H1 (cell line): Measurements from ENCODE around the gene ADAMTS15. TPM values are rescaled to one million over a fixed set of nuclear protein-coding genes. Genes with fewer than 3 reads are reported as not detected.
A peak's percentile ranks its signal among the peaks of the same experiment; 100 is the strongest.

Source experiments
- ASH2L ChIP-seq: fragments of 200-600, 300-600 bp; sonication (generic); IDR thresholded peaks from one replicate; pipeline ENCODE4 v1.7.1; 2017; ENCODE audit warnings: low read length
- JUN ChIP-seq: IDR thresholded peaks from 2 replicates; pipeline ENCODE4 v1.6.1; 2011; ENCODE audit warnings: low read depth, mild to moderate bottlenecking, improper control_type of control experiment, low read length
- RFX5 ChIP-seq: IDR thresholded peaks from 2 replicates; pipeline ENCODE4 v1.6.1; 2011; ENCODE audit warnings: low read depth, low read length, improper control_type of control experiment, borderline replicate concordance
- SIN3A ChIP-seq, 2 experiments: IDR thresholded peaks in 1 of 2; conservative IDR thresholded peaks in 1 of 2; 2 replicates each; pipeline ENCODE4 v1.6.1; 2011 to 2012; ENCODE audit warnings: low read length in 2 of 2, improper control_type of control experiment in 1 of 2, low read depth in 1 of 2, mild to moderate bottlenecking in 1 of 2
- TAF1 ChIP-seq: IDR thresholded peaks from 2 replicates; pipeline ENCODE4 v1.6.1; 2011; ENCODE audit warnings: mild to moderate bottlenecking, low read depth, low read length
- TAF7 ChIP-seq: optimal IDR thresholded peaks from 2 replicates; pipeline ENCODE3; 2011; ENCODE audit warnings: low read depth, mild to moderate bottlenecking, inconsistent platforms, low read length, moderate library complexity, borderline replicate concordance
- ZNF274 ChIP-seq: IDR thresholded peaks from 2 replicates; pipeline ENCODE4 v1.7.0; 2012; ENCODE audit warnings: low read length, borderline replicate concordance; ENCODE audit errors: extremely low read depth
- polyA plus RNA-seq, 7 experiments: library from polyadenylated mRNA; depleted of rRNA in 3 of 7; stranded (reverse) in 5 of 7; unstranded in 2 of 7; fragments of >200 nt in 5 of 7; fragments of 200-250 nt in 2 of 7; gene quantifications; 1 replicate in 5 of 7; 2 replicates in 1 of 7; 4 replicates in 1 of 7; pipeline versions ENCODE4 v1.2.1 to v1.2.3, GENCODE V29; 2011 to 2013; ENCODE audit warnings: missing spikeins in 2 of 7, mixed read lengths in 2 of 7
- total RNA-seq: library from RNA; stranded (reverse); fragmentation: NEBNext Ultra II Directional; extraction: Animal tissue kit (Norgen Biotek cat#: 25700); gene quantifications from 2 replicates; pipeline ENCODE4 v1.2.1, GENCODE V29; 2021
- TF ChIP-seq, protein P1 (sequence below): IDR thresholded peaks from 2 replicates; pipeline ENCODE4 v1.6.1; 2011; ENCODE audit warnings: low read depth, mild to moderate bottlenecking, low read length; ENCODE audit not compliant: insufficient read depth

ADAMTS15 gene
- total and polyA plus RNA-seq, 2 of the 8 experiments (the other 6 are each of a cell fraction or from before 2014, with no cell fraction given) = 1.7 to 4.7 TPM

DNA sequence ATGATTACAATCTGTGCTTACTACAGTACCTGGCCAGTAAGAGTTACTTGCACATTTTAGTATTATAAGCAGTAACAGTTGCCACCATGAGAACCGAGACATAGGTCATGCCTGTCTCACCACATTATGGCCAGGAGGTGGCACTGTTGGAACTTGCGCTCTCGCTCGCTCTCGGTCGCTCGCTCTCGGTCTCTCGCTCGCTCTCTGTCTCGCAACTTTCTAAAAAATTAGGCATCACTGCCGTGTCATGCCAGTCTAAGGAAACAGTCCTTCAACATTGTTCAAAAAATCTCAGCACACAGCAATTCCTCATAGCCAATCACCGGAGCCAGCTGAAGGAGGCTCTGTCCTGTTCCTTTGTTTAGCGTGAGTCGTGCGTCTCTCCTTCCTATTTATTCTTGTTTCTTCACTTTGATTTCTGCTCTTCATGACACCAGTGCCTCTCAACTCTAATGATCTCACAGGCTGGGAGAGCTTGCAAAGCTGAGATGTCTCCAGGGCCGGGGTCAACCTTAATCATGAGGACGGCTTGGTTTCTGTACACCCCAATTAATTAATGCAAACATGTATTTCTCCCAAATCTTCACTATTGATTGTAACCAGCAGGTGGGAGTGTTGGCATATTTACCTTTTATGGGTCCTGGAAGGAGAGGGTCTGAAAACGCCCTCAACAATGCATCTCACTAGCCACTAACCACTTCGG, 13.8 kb upstream of the ADAMTS15 start (continued):
- TF ChIP-seq RFX5 (no peak), ASH2L (peak; percentile 58), ZNF274 (no peak), TAF7 (no peak), TAF1 (no peak), SIN3A (conservative IDR thresholded peaks at IDR 0.05 in 1 of 2, IDR thresholded peaks at IDR 0.05 in 1 of 2; ENCODE audit: low read depth in 1 of 2, low read length in 2 of 2) (0 out of 4 replicates have a peak, but pooled peaks of 1 of the 2 experiments have one; percentile 37), JUN (no peak)
- TF ChIP-seq, protein P1, sequence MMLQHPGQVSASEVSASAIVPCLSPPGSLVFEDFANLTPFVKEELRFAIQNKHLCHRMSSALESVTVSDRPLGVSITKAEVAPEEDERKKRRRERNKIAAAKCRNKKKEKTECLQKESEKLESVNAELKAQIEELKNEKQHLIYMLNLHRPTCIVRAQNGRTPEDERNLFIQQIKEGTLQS = no peak
- TF ChIP-seq, all 59 proteins: peak for 9
